ENCODE results near the gene ATG4C. TPM values are rescaled to one million over a fixed set of nuclear protein-coding genes. Genes with fewer than 3 reads are reported as not detected.
"Not testable (repeated sequence)": the region's sequence is repeated elsewhere in the genome, so short reads cannot be mapped to it uniquely, and the experiment has no call there.

The ATG4C gene
- total and polyA plus RNA-seq, 2 donors = 11.5 to 13.1 TPM

- Histone ChIP-seq H3K27ac (ENCODE audit: low read depth in 1 of 2, low read length in 1 of 2) (no peak overlapping the region), H3K9me3 (ENCODE audit: control insufficient read depth in 2 of 2, insufficient read depth in 1 of 2, low read length in 1 of 2) (no peaks in the 10 kb centered on the region), H3K4me3 (ENCODE audit: low read length in 2 of 2) (no peak overlapping the region), H3K36me3 (ENCODE audit: control insufficient read depth in 2 of 2, insufficient read depth in 2 of 2, low read length in 1 of 2) (no peaks in the 10 kb centered on the region), H3K27me3 (ENCODE audit: control insufficient read depth in 2 of 2, insufficient read depth in 1 of 2, low read length in 1 of 2) (no peaks in the 10 kb centered on the region), H3K4me1 (ENCODE audit: control insufficient read depth in 2 of 2, insufficient read depth in 2 of 2, low read length in 2 of 2) (no peaks in the 10 kb centered on the region)
- 93% methylated on average over 1 of the region's 1 CpG for WGBS
- no peak for DNase-seq (ENCODE audit: low read depth in 6 of 9, low spot score in 9 of 9)
These were observed 11.2 kb upstream of the ATG4C start for GRCh38 chr1:62772607-62773295.

GRCh38 chr1:62774006-62774405 is 9.9 kb upstream of the ATG4C start:
- H3K4me1 ChIP-seq (ENCODE audit: control insufficient read depth in 2 of 2, insufficient read depth in 2 of 2, low read length in 2 of 2) = no peaks in the 10 kb centered on the region
- H3K36me3 ChIP-seq (ENCODE audit: control insufficient read depth in 2 of 2, insufficient read depth in 2 of 2, low read length in 1 of 2) = no peaks in the 10 kb centered on the region
- DNase-seq (ENCODE audit: low read depth in 6 of 9, low spot score in 9 of 9) = no peak
- no peaks in the 10 kb centered on the region for H3K27me3 ChIP-seq (ENCODE audit: control insufficient read depth in 2 of 2, insufficient read depth in 1 of 2, low read length in 1 of 2)
- no peaks in the 10 kb centered on the region for H3K9me3 ChIP-seq (ENCODE audit: control insufficient read depth in 2 of 2, insufficient read depth in 1 of 2, low read length in 1 of 2)
- WGBS = 94% methylated on average over 2 of the region's 2 CpGs
- H3K4me3 ChIP-seq (ENCODE audit: low read length in 2 of 2) = no peak overlapping the region
- no peak overlapping the region for H3K27ac ChIP-seq (ENCODE audit: low read depth in 1 of 2, low read length in 1 of 2)

GRCh38 chr1:62774971-62775595 is 8.8 kb upstream of the ATG4C start:
- Histone ChIP-seq H3K9me3 (ENCODE audit: control insufficient read depth in 2 of 2, insufficient read depth in 1 of 2, low read length in 1 of 2) (no peaks in the 10 kb centered on the region), H3K27me3 (ENCODE audit: control insufficient read depth in 2 of 2, insufficient read depth in 1 of 2, low read length in 1 of 2) (peaks cover 0 to 2% of the 10 kb centered on the region in 2 donors), H3K4me3 (ENCODE audit: low read length in 2 of 2) (no peak overlapping the region), H3K27ac (ENCODE audit: low read depth in 1 of 2, low read length in 1 of 2) (no peak overlapping the region), H3K4me1 (ENCODE audit: control insufficient read depth in 2 of 2, insufficient read depth in 2 of 2, low read length in 2 of 2) (no peaks in the 10 kb centered on the region), H3K36me3 (ENCODE audit: control insufficient read depth in 2 of 2, insufficient read depth in 2 of 2, low read length in 1 of 2) (no peaks in the 10 kb centered on the region)
- DNase-seq (ENCODE audit: low read depth in 6 of 9, low spot score in 9 of 9) = no peak
- WGBS = 67% methylated on average over 3 of the region's 3 CpGs

GRCh38 chr1:62778208-62778607 is 5.7 kb upstream of the ATG4C start:
- WGBS = 90% methylated on average over 2 of the region's 2 CpGs
- Histone ChIP-seq H3K9me3 (ENCODE audit: control insufficient read depth in 2 of 2, insufficient read depth in 1 of 2, low read length in 1 of 2) (no peaks in the 10 kb centered on the region), H3K27ac (ENCODE audit: low read depth in 1 of 2, low read length in 1 of 2) (no peak overlapping the region), H3K36me3 (ENCODE audit: control insufficient read depth in 2 of 2, insufficient read depth in 2 of 2, low read length in 1 of 2) (no peaks in the 10 kb centered on the region), H3K27me3 (ENCODE audit: control insufficient read depth in 2 of 2, insufficient read depth in 1 of 2, low read length in 1 of 2) (peaks cover 0 to 2% of the 10 kb centered on the region in 2 donors), H3K4me1 (ENCODE audit: control insufficient read depth in 2 of 2, insufficient read depth in 2 of 2, low read length in 2 of 2) (peaks cover 0 to 1% of the 10 kb centered on the region in 2 donors), H3K4me3 (ENCODE audit: low read length in 2 of 2) (no peak overlapping the region)
- DNase-seq (ENCODE audit: low read depth in 6 of 9, low spot score in 9 of 9) = no peak

- Histone ChIP-seq H3K4me3 (ENCODE audit: low read length in 2 of 2) (no peak overlapping the region), H3K36me3 (ENCODE audit: control insufficient read depth in 2 of 2, insufficient read depth in 2 of 2, low read length in 1 of 2) (no peaks in the 10 kb centered on the region), H3K9me3 (ENCODE audit: control insufficient read depth in 2 of 2, insufficient read depth in 1 of 2, low read length in 1 of 2) (no peaks in the 10 kb centered on the region), H3K27me3 (ENCODE audit: control insufficient read depth in 2 of 2, insufficient read depth in 1 of 2, low read length in 1 of 2) (peaks cover 0 to 2% of the 10 kb centered on the region in 2 donors), H3K27ac (ENCODE audit: low read depth in 1 of 2, low read length in 1 of 2) (no peak overlapping the region), H3K4me1 (ENCODE audit: control insufficient read depth in 2 of 2, insufficient read depth in 2 of 2, low read length in 2 of 2) (peaks cover 6 to 8% of the 10 kb centered on the region in 2 donors)
- WGBS = 81% methylated on average over 3 of the region's 3 CpGs
- DNase-seq (ENCODE audit: low read depth in 6 of 9, low spot score in 9 of 9) = no peak
These were observed 1.9 kb upstream of the ATG4C start for GRCh38 chr1:62781841-62782543.

GRCh38 chr1:62782544-62783212 is 1.3 kb upstream of the ATG4C start:
- DNase-seq (ENCODE audit: low read depth in 6 of 9, low spot score in 9 of 9); H3K36me3 ChIP-seq (ENCODE audit: control insufficient read depth in 2 of 2, insufficient read depth in 2 of 2, low read length in 1 of 2); H3K9me3 ChIP-seq (ENCODE audit: control insufficient read depth in 2 of 2, insufficient read depth in 1 of 2, low read length in 1 of 2); H3K27me3 ChIP-seq (ENCODE audit: control insufficient read depth in 2 of 2, insufficient read depth in 1 of 2, low read length in 1 of 2); H3K27ac ChIP-seq (ENCODE audit: low read depth in 1 of 2, low read length in 1 of 2); H3K4me1 ChIP-seq (ENCODE audit: control insufficient read depth in 2 of 2, insufficient read depth in 2 of 2, low read length in 2 of 2); H3K4me3 ChIP-seq (ENCODE audit: low read length in 2 of 2): not testable (repeated sequence)
- 92% methylated on average over 23 of the region's 23 CpGs for WGBS

GRCh38 chr1:62784509-62785365 is 805 bp downstream of the ATG4C start:
- 17% methylated on average over 12 of the region's 12 CpGs for WGBS
- Histone ChIP-seq H3K9me3 (ENCODE audit: control insufficient read depth in 2 of 2, insufficient read depth in 1 of 2, low read length in 1 of 2) (no peaks in the 10 kb centered on the region), H3K4me1 (ENCODE audit: control insufficient read depth in 2 of 2, insufficient read depth in 2 of 2, low read length in 2 of 2) (peaks cover 6 to 9% of the 10 kb centered on the region in 2 donors), H3K27ac (ENCODE audit: low read depth in 1 of 2, low read length in 1 of 2) (peak overlapping the region; percentile 94 to 96), H3K36me3 (ENCODE audit: control insufficient read depth in 2 of 2, insufficient read depth in 2 of 2, low read length in 1 of 2) (no peaks in the 10 kb centered on the region), H3K27me3 (ENCODE audit: control insufficient read depth in 2 of 2, insufficient read depth in 1 of 2, low read length in 1 of 2) (peaks cover 0 to under 1% of the 10 kb centered on the region in 2 donors), H3K4me3 (ENCODE audit: low read length in 2 of 2) (peak overlapping the region; percentile 65 to 75)
- DNase-seq (ENCODE audit: low read depth in 6 of 9, low spot score in 9 of 9) = peak in 4 of 9 donors; percentile 2 to 29 (median 16)

- no peak for DNase-seq (ENCODE audit: low read depth in 6 of 9, low spot score in 9 of 9)
- H3K4me3 ChIP-seq (ENCODE audit: low read length in 2 of 2) = no peak overlapping the region
- H3K27me3 ChIP-seq (ENCODE audit: control insufficient read depth in 2 of 2, insufficient read depth in 1 of 2, low read length in 1 of 2) = no peaks in the 10 kb centered on the region
- no peak overlapping the region for H3K27ac ChIP-seq (ENCODE audit: low read depth in 1 of 2, low read length in 1 of 2)
- H3K4me1 ChIP-seq (ENCODE audit: control insufficient read depth in 2 of 2, insufficient read depth in 2 of 2, low read length in 2 of 2) = peaks cover 0 to 4% of the 10 kb centered on the region in 2 donors
- H3K9me3 ChIP-seq (ENCODE audit: control insufficient read depth in 2 of 2, insufficient read depth in 1 of 2, low read length in 1 of 2) = no peaks in the 10 kb centered on the region
- no peaks in the 10 kb centered on the region for H3K36me3 ChIP-seq (ENCODE audit: control insufficient read depth in 2 of 2, insufficient read depth in 2 of 2, low read length in 1 of 2)
These were observed 6.8 kb downstream of the ATG4C start for GRCh38 chr1:62790716-62791115.
